IMR-90 (cell line): ENCODE measurements around the gene ARL8B. TPM values are rescaled to one million over a fixed set of nuclear protein-coding genes. Genes with fewer than 3 reads are reported as not detected.

Source experiments
- ATAC-seq: fragments of 200-7000 bp; cut with Tn5 transposase; 2 replicates; pipeline ENCODE4 v1.9.1; 2020; ENCODE audit warnings: low read depth, mild to moderate bottlenecking, moderate library complexity
- BruUV-seq: library from RNA; stranded (reverse); fragments of 400-500 nt; replicated peaks from 2 replicates; lab custom pipeline; 2021; lab: Mats Ljungman, UMichigan
- CTCF ChIA-PET: fragments of 300-600 bp; formaldehyde crosslinking; extraction: SDS; loops from one replicate; lab custom pipeline; 2021; ENCODE audit warnings: antibody characterized with exemption; lab: Yijun Ruan, JAX
- POLR2A ChIA-PET: fragments of 300-600 bp; sonication (Branson Sonifier 250); formaldehyde crosslinking; loops from one replicate; lab custom pipeline; 2022; ENCODE audit warnings: antibody characterized with exemption; ENCODE audit not compliant: unreplicated experiment; lab: Charles Lee
- DNase-seq: peaks from one replicate; pipeline ENCODE4 v3.0.0; 2013
- H2AFZ ChIP-seq: replicated peaks from 2 replicates; pipeline ENCODE3; 2013; ENCODE audit warnings: low read length, mild to moderate bottlenecking; ENCODE audit not compliant: poor library complexity
- H2AK5ac ChIP-seq: 2 replicates; pipeline ENCODE4 v1.6.1; 2013; ENCODE audit warnings: low read depth, low read length, inconsistent platforms
- H2AK9ac ChIP-seq: replicated peaks from 2 replicates; pipeline ENCODE3; 2013; ENCODE audit warnings: mild to moderate bottlenecking, low read depth, low read length, moderate library complexity; ENCODE audit not compliant: poor library complexity
- H2BK120ac ChIP-seq: 2 replicates; pipeline ENCODE4 v1.6.1; 2013; ENCODE audit warnings: low read depth, low read length, inconsistent platforms
- H2BK15ac ChIP-seq: 3 replicates; pipeline ENCODE4 v1.6.1; 2013; ENCODE audit warnings: low read depth, low read length, inconsistent platforms
- H2BK20ac ChIP-seq: 2 replicates; pipeline ENCODE4 v1.6.1; 2013; ENCODE audit warnings: low read depth, mild to moderate bottlenecking, inconsistent platforms, low read length, moderate library complexity
- H2BK5ac ChIP-seq: 2 replicates; pipeline ENCODE4 v1.6.1; 2013; ENCODE audit warnings: mild to moderate bottlenecking, low read depth, low read length, inconsistent platforms; ENCODE audit not compliant: poor library complexity, severe bottlenecking
- H3K14ac ChIP-seq: replicated peaks from 2 replicates; pipeline ENCODE4 v1.6.1; 2013; ENCODE audit warnings: low read depth, low read length, inconsistent platforms
- H3K18ac ChIP-seq: 2 replicates; pipeline ENCODE4 v1.6.1; 2013; ENCODE audit warnings: low read depth, low read length, control low read depth
- H3K23ac ChIP-seq: 2 replicates; pipeline ENCODE4 v1.6.1; 2013; ENCODE audit warnings: low read depth, low read length, inconsistent platforms
- H3K27ac ChIP-seq: 2 replicates; pipeline ENCODE4 v1.5.1; 2013; ENCODE audit warnings: mild to moderate bottlenecking, control low read depth, low read length; ENCODE audit not compliant: insufficient read depth
- H3K27me3 ChIP-seq: 2 replicates; pipeline ENCODE4 v1.6.1; 2013; ENCODE audit warnings: low read length; ENCODE audit not compliant: control insufficient read depth, insufficient read depth
- H3K36me3 ChIP-seq: 2 replicates; pipeline ENCODE4 v1.6.1; 2013; ENCODE audit warnings: low read length, mixed read lengths; ENCODE audit not compliant: control insufficient read depth, insufficient read depth
- H3K4ac ChIP-seq: 2 replicates; pipeline ENCODE4 v1.6.1; 2013; ENCODE audit warnings: low read depth, low read length, inconsistent platforms
- H3K4me1 ChIP-seq: 2 replicates; pipeline ENCODE4 v1.6.1; 2013; ENCODE audit warnings: low read length, mixed read lengths; ENCODE audit not compliant: control insufficient read depth, insufficient read depth
- H3K4me2 ChIP-seq: 2 replicates; pipeline ENCODE4 v1.6.1; 2013; ENCODE audit warnings: low read depth, mild to moderate bottlenecking, control low read depth, low read length, moderate library complexity
- H3K4me3 ChIP-seq: 2 replicates; pipeline ENCODE4 v1.5.1; 2013; ENCODE audit warnings: low read depth, mild to moderate bottlenecking, control low read depth, low read length, moderate library complexity; ENCODE audit not compliant: insufficient read depth
- H3K56ac ChIP-seq: 2 replicates; pipeline ENCODE4 v1.6.1; 2013; ENCODE audit warnings: low read length, inconsistent platforms; ENCODE audit not compliant: insufficient read depth; ENCODE audit errors: extremely low read depth
- H3K79me1 ChIP-seq, 2 experiments: 2 replicates each; pipeline ENCODE4 v1.6.1; 2013; ENCODE audit warnings: low read length in 2 of 2, inconsistent platforms in 1 of 2, low read depth in 1 of 2
- H3K9ac ChIP-seq: 2 replicates; pipeline ENCODE4 v1.6.1; 2013; ENCODE audit warnings: low read depth, low read length, control low read depth
- H3K9me1 ChIP-seq: 2 replicates; pipeline ENCODE4 v1.6.1; 2013; ENCODE audit warnings: low read length, inconsistent platforms; ENCODE audit not compliant: insufficient read depth
- H3K9me3 ChIP-seq: 2 replicates; pipeline ENCODE4 v1.6.1; 2013; ENCODE audit warnings: low read length; ENCODE audit not compliant: control insufficient read depth, insufficient read depth
- H4K20me1 ChIP-seq: 2 replicates; pipeline ENCODE4 v1.6.1; 2013; ENCODE audit warnings: low read length, inconsistent platforms; ENCODE audit not compliant: insufficient read depth
- H4K5ac ChIP-seq: 2 replicates; pipeline ENCODE4 v1.6.1; 2013; ENCODE audit warnings: mild to moderate bottlenecking, low read depth, low read length, control low read depth
- H4K8ac ChIP-seq, 2 experiments: 2 replicates each; pipeline ENCODE4 v1.6.1; 2013; ENCODE audit warnings: low read depth in 2 of 2, low read length in 2 of 2, control low read depth in 1 of 2, inconsistent platforms in 1 of 2
- H4K91ac ChIP-seq: 2 replicates; pipeline ENCODE4 v1.6.1; 2013; ENCODE audit warnings: low read depth, low read length, inconsistent platforms; ENCODE audit not compliant: insufficient read depth
- MXI1 ChIP-seq: IDR thresholded peaks from 2 replicates; pipeline ENCODE4 v1.6.1; 2012; ENCODE audit warnings: low read depth, mild to moderate bottlenecking, low read length, moderate library complexity, borderline replicate concordance
- WGBS, 2 experiments: methylation state at CpG; one replicate each; pipeline versions ENCODE4 v1.1.5 to v1.1.7; 2013; ENCODE audit warnings: missing lambda C conversion rate in 2 of 2; ENCODE audit not compliant: insufficient read length in 1 of 2; ENCODE audit errors: extremely low coverage in 2 of 2; 5-methylcytosine and 5-hydroxymethylcytosine counted together
- dilution Hi-C: fragments of 300-500 bp; cut with HindIII; formaldehyde crosslinking; loops from one replicate; pipeline ENCODE4 v1.14.3; 2018; ENCODE audit warnings: low sequenced_read_pairs; ENCODE audit not compliant: unreplicated experiment
- in situ Hi-C: fragments of 300-500 bp; cut with MboI; formaldehyde crosslinking; loops from 3 replicates; pipeline ENCODE4 v1.14.3; 2019; ENCODE audit warnings: low sequenced_read_pairs, inconsistent platforms, mixed read lengths
- intact Hi-C: fragments of 100-400 bp; cut with micrococcal nuclease; formaldehyde crosslinking; loops from 2 replicates; pipeline ENCODE4 v1.10.0; 2022
- polyA plus RNA-seq, 3 experiments: library from polyadenylated mRNA; depleted of rRNA; stranded (reverse); fragments of >200 nt; gene quantifications; 2 replicates each; pipeline ENCODE4 v1.2.3, GENCODE V29; 2012; ENCODE audit warnings: low replicate concordance in 1 of 3
- total RNA-seq: library from RNA; depleted of rRNA; stranded (reverse); fragments of >200 nt; gene quantifications from 2 replicates; pipeline ENCODE4 v1.2.3, GENCODE V29; 2012

Gene ARL8B
- total and polyA plus RNA-seq, 2 of the 4 experiments (the other 2 are of a cell fraction), result 32.3 to 47.0 TPM

DNA sequence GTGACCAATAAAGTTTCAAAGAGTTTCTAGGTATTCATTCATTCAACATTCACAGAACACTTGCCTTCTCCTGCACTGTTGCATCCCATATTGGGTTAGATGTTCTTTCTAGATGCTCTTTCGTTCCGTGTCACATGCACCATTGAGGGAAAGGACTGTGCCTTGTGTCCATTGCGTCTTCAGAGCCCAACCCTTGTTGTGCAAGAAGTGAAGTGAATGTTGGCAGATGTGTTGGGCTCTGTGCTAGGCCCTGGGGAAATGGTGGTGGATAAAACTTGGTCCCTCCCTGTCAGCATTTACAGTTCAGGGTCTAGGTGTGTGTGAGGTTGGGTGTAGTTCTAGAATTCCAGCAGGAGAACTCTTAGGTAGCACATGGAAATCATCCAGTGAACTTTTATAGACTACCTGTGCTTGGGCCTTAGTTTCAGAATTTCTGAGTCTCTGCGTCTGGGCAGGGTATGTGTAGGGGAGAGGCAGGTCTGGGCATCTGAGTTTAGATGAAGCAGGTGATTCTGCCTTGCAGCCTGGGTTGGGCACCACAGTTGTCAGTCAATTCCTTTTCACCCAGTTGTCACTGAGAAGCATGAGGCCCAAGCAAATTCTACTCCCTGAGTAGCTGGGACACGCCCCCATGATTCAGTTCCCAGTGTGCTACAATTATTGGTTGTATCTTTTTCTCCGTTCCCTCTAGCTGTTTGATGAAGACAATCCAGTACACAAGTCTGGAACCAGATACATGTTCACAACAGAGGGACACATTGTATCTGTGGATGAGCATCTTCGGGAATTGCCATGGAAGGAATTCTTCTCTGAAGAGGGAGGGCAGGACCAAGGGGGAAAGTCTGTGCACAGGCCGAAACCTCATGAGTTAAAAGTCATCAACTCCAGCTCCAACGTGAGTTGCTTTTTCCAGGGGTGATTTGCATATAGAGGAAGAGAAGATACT lies 90.8 kb downstream of the ARL8B start:
- no TSS peak for BruUV-seq

More for the DNA sequence above, 90.8 kb downstream of the ARL8B start:
- Histone ChIP-seq H3K36me3 (peaks cover 66% of the 10 kb centered on the region), H3K9me1 (peaks cover 8% of the 10 kb centered on the region; the same call in 1 of the 2 replicates), H2BK15ac (no peak overlapping the region), H3K4me2 (no peak overlapping the region), H4K91ac (no peak overlapping the region), H3K56ac (no peak overlapping the region), H3K4me3 (no peak overlapping the region), H2BK20ac (no peak overlapping the region), H3K4ac (no peak overlapping the region), H3K9me3 (no peaks in the 10 kb centered on the region), H4K20me1 (0 out of 2 replicates have a peak, but pooled peaks cover 2% of the 10 kb centered on the region), H3K14ac (no peak overlapping the region), H3K79me1 (peaks cover 18 to 19% of the 10 kb centered on the region in 2 experiments; a peak in 3 of 4 replicates), H4K5ac (no peak overlapping the region), H3K4me1 (peaks cover under 1% of the 10 kb centered on the region; the same call in 1 of the 2 replicates), H3K23ac (no peak overlapping the region), H3K18ac (no peak overlapping the region), H4K8ac (no peak overlapping the region), H2AK5ac (no peak overlapping the region), H3K9ac (no peak overlapping the region), H2AK9ac (no peak overlapping the region), H3K27me3 (no peaks in the 10 kb centered on the region), H2AFZ (no peak overlapping the region), H2BK120ac (no peak overlapping the region), H3K27ac (no peak overlapping the region), H2BK5ac (no peak overlapping the region)
- POLR2A ChIA-PET, result no interaction called here
- ATAC-seq, result no peak
- dilution Hi-C loops (no loop called here), intact Hi-C loops (no loop called here), in situ Hi-C loops (no loop called here)
- DNase-seq, result no peak
- WGBS, 2 experiments, result 93% methylated on average over 3 of the region's 9 CpGs; no CpG with 5 or more reads in 1 of the 2 experiments
- TF ChIP-seq MXI1, result no peak
- CTCF ChIA-PET, result no interaction called here
